VCaP (cell line): ENCODE data around the gene MYO1D.
A peak's percentile ranks its signal among the peaks of the same experiment; 100 is the strongest.

Experiments
- H3K27ac ChIP-seq: fragments of 450-650 bp; 2 replicates; pipeline ENCODE4 v1.5.1; 2017
- TF ChIP-seq, protein P1 (sequence below): fragments of 450-650 bp; conservative IDR thresholded peaks from 2 replicates; pipeline ENCODE4 v1.5.1; 2017; ENCODE audit warnings: mild to moderate bottlenecking, moderate library complexity

MYO1D gene

DNA sequence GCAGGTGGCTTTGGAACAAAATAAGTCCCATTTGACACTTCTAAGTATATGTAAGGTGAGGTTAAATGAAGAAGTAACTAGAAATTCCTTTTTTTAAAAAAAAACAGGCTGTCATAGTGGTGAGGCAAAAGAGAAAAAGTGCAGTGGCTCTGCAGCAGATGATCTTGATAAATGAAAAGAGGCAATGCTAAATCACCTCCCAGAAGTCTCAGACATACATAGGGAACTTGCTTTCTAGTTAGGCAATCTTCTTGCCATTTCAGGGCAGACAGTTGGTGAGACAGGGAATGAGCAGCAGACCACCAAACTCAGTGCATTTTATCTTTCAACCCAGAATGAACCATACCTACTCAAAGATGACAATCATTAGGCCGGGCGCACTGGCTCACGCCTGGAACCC is 90.8 kb downstream of the MYO1D start:
- no peak overlapping the region for H3K27ac ChIP-seq

DNA sequence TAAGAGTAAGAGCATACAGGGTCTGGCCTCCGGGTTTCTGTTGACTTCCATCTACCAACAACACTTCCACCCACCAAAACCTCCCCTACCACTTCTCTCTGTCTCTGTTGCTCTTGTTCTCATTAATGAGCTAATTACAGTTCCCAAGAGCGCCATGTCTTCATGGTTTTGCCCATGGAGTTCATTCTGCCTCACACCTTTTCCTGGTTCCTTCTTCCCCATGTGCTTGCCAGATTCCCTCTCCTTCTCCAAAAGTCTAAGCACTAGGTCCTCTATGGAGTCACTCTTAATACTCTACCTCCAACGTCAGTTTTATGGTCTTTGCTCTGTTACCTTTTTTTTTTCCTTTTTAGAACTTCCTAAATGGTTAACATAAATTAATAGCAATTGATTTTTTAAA is 92.8 kb downstream of the MYO1D start:
- TF ChIP-seq, protein P1, sequence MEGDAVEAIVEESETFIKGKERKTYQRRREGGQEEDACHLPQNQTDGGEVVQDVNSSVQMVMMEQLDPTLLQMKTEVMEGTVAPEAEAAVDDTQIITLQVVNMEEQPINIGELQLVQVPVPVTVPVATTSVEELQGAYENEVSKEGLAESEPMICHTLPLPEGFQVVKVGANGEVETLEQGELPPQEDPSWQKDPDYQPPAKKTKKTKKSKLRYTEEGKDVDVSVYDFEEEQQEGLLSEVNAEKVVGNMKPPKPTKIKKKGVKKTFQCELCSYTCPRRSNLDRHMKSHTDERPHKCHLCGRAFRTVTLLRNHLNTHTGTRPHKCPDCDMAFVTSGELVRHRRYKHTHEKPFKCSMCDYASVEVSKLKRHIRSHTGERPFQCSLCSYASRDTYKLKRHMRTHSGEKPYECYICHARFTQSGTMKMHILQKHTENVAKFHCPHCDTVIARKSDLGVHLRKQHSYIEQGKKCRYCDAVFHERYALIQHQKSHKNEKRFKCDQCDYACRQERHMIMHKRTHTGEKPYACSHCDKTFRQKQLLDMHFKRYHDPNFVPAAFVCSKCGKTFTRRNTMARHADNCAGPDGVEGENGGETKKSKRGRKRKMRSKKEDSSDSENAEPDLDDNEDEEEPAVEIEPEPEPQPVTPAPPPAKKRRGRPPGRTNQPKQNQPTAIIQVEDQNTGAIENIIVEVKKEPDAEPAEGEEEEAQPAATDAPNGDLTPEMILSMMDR, result no peak

More for the DNA sequence above, 90.8 kb downstream of the MYO1D start:
- TF ChIP-seq, protein P1, result no peak

DNA sequence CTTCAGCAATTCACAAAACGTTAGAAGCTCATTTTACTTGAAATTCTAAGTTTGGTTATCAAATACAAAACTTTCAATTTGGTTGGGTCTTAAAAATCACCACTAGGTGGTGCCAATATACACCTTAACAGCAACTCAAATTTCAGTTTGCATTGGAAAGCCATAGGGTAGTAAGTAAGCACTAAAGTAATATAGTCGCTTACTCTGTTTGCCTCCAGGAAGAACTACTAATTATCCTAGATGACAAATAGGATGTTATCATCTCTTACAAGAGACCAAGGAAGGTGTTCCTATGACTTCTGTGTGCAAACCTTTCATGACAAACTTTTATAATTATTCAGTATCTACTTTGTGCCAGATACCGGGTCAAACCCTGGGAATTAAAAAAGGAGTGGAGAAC is 93.3 kb downstream of the MYO1D start:
- no peak overlapping the region for H3K27ac ChIP-seq
- TF ChIP-seq, protein P1, result peak; percentile 92

More for the DNA sequence above, 92.8 kb downstream of the MYO1D start:
- H3K27ac ChIP-seq, result no peak overlapping the region

DNA sequence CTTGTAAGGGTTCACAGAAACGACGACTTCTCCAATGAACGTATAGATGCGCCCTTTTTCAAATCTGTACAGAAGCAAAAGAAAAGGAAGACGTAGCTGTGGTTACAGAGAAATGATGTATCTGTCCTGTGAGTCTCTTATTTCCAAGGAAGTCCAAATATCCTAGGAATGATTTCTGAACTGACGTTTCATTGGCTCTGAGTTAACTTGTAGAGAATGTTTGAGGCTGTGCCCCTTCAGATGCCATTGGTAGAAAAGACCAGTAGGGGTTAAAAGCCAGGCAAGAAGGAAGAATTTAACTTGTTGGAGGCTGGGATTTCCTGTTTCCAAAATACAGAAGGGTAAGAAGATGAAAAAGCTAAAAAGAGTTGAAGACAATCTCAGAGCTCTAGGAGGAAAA is 96.2 kb downstream of the MYO1D start:
- H3K27ac ChIP-seq, result no peak overlapping the region
- TF ChIP-seq, protein P1, result no peak

DNA sequence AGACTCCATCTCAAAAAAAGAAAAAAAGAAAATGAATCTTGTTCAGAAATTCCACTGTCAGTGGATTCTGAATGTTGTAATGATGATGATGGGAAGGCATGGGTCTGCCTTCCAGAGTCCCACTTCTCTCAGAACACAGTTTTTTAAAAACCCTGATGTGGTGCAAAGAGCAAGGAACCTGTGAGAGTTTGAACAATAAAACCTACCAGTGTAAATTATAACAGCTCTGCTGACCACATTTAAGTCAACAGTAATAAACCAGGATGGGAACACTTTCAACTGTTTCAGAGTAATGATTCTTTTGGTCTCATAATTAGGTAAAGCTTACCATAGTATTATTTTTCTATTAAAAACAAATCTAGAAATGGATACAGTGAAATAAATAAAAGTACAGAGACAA is 99.0 kb downstream of the MYO1D start:
- TF ChIP-seq, protein P1, result no peak
- peak overlapping the region; percentile 4; the same call in 1 of the 2 replicates for H3K27ac ChIP-seq

DNA sequence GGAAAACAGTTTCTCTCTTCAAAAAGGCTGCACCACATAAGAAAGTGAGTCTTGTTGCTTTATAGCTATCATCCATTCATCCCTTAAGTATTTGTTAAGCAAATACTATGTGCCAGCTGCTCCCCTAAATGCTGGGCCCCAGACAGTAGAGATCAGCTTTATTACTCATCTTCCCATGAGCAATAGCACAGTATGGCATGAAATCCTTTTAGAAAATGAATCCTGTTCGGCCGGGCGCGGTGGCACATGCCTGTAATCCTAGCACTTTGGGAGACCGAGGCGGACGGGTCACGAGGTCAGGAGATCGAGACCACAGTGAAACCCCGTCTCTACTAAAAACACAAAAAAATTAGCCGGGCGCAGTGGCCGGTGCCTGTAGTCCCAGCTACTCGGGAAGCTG is 99.5 kb downstream of the MYO1D start:
- peak overlapping the region; percentile 4; the same call in 1 of the 2 replicates for H3K27ac ChIP-seq
- TF ChIP-seq, protein P1, result no peak

- TF ChIP-seq, protein P1, result no peak
- H3K27ac ChIP-seq, result no peak overlapping the region; the same call in 1 of the 2 replicates
Measured at GRCh38 chr17:32774695-32775084, 102.2 kb downstream of the MYO1D start.
